NCI-H1105 treated with DMSO at 0.1 percent for 48 hours (cell line): ENCODE data around the gene RPUSD1.

Experiments used
- DNase-seq: peaks from one replicate; lab custom pipeline; 2025; lab: John Stamatoyannopoulos, UW

RPUSD1 gene

DNA sequence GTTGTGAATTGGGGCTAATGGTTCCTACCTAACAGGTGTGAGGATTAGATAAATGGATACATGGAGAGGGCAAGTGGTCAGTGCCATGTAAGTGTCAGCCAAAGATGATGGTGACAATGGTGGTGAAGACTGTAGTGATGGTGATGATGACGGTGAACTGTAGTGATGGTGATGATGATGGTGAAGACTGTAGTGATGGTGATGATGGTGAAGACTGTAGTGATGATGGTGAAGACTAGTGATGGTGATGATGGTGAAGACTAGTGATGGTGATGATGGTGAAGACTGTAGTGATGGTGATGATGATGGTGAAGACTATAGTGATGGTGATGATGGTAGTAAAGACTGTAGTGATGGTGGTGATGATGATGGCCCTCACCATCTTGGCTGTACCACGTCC lies 30.4 kb upstream of the RPUSD1 start:
- no peak for DNase-seq

DNA sequence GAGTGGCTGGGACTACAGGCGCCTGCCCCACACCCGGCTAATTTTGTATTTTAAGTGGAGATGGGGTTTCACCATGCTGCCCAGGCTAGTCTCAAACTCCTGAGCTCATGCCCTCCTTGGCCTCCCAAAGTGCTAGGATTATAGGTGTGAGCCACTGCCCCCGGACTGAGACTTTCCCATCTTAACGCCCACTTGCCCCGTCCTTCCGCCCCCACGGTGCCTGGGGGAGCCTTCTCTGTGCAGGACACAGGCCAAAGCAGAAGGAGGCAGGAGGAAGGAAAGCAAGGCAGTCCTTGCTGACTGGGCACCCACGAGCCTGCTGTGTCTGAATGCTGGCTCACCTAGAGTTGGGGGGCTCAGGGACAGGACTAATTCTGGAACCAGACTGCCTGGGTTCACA lies 30.0 kb upstream of the RPUSD1 start:
- no peak for DNase-seq

DNA sequence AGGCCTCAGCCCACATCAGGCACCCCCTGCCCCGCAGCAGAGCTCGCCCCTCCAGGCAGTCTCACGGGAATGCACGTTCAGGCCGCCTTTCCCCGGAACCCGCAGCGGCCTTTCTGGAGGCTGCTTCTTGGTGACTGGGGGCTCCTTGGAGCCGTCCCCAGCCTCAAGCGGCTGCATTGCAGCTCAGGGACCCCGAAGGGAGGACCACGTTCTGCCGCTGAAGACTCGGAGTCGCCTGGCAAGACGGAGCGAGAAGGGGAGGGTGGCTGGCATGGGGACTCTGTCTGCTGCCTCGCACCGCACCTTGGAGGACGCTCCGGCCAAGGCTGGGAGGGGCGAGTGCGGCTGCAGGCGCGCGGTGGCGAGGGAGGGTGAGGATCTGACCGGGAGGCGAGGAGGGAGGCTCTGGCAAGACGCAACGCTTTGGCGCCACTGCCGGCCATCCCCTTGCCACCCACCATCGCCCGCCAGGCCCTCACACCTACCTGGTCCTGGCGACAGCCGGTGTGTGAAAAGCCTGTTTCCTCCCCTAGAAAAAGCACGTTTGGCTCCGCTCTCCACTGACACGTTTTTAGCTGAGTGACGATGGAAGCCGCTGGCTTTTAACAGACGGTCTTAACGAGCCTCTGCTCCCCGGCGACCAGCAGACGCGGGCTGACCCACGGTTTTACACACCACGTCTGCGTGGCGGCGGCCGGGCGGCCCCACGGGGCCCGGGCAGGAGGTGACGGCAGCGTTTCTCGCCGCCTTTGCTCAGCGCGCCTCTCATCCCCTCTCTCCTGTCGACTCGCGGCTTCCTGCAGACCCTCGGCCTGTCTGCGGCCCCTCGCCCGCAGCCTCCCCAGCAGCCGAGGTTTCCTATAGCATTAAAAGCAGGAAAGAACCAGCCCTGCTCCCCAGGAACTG lies 29.1 kb upstream of the RPUSD1 start:
- no peak for DNase-seq

DNA sequence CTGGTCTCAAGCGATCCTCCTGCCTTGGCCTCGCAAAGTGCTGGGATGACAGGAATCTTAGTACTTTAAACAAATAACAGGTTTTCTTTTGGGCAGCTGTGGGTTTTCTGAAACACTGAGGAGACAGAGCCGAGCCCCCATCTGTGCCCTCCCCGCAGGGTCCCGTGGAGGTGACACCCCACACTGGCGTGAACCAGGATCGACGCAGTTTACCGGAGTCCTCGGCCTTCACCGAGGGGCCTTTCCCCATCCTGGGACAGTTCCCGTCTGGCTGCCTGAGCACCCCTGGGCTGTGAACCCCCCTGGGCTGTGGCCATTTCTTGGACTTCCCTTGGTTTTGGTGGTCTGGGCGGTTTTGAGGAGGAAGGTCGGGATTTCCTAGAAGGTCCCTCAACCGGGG lies 27.7 kb upstream of the RPUSD1 start:
- DNase-seq: no peak

DNA sequence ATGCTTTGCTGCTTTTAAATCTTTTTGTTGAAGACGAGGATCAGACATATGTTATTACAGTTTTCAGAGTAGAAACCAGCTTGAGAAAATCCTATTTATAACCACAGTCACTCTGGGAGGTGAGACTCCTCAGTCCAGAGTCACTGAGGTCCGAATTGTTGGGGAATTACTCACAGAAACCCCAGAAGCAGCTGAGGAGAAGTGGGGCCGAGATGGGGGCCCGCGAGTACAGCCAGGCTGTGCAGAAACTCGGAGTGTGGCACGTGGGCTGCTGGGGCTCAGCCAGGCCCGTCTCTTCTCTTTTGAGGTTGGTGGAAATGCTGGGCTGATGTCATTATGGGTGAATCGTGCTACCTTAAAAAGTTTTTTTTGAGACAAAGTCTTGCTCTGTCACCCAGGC lies 26.8 kb upstream of the RPUSD1 start:
- no peak for DNase-seq

DNA sequence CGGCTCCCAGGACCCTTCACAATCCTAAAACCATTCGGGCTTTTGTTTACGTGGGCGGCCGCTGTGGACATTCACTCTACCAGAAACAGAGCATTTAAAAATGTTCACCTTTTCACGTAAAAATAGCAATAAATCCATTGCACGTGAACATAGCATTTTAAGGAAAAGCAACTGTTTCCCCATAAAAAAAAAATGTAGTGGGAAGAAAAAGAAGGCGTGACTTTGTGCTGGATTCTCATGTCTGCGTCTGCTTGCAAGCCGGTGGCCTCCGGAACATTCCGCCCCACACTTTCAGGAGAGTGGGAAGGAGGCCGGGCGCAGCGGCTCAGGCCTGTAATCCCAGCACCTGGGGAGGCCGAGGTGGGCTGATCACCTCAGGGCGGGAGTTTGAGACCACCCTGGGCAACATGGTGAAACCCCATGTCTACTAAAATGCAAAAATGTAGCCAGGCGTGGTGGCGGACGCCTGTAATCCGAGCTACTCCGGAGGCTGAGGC lies 25.8 kb upstream of the RPUSD1 start:
- no peak for DNase-seq

DNA sequence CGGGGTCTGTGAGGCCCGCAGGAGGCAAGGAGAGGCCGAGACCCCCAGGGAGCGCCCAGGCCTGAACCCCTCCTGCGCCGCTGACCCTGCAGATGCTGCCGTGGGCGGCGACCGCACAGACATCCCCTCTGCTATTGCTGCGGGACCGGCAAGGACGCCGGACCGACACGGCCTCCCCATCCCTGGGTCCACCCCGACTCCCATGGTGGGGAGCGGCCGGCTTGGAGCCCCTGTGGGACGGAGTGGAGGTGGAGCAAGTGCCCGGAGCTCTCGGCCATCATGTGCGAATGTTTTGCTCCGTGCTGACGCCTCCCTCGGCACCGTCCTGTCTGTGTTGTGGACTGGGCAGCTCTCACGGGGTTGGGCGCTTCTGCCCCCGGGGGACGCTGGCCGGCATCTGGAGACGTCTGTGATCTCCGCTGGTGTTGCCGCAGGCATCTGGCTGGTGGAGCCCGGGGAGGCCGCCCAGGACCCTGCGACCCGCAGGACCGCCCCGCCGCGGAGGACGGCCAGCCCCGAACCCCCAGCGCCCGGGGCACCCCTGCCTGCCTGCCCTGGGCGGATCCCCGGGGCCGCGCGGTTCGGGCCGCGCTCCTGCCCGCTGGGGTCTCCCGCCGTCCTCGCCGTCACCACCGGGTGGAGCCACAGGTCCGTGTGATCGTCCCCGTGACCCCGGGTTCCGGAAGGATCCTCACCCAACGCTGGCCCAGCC lies 25.2 kb upstream of the RPUSD1 start:
- no peak for DNase-seq

DNA sequence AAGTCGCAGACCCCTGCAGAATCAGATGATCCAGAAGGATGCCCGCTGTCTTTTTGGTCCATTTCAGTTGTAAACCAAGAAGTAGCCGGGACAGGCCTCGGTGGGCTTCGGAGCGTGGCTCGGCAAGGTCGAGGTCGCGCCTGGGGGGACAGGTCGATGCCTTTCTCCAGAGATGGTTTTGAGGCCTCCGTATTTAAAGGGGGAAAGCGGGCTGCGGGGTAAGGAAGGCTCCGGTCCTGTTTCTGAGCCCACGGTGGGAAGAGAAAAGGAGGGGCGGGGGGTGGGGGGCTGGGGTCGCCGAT lies 19.9 kb upstream of the RPUSD1 start:
- no peak for DNase-seq

DNA sequence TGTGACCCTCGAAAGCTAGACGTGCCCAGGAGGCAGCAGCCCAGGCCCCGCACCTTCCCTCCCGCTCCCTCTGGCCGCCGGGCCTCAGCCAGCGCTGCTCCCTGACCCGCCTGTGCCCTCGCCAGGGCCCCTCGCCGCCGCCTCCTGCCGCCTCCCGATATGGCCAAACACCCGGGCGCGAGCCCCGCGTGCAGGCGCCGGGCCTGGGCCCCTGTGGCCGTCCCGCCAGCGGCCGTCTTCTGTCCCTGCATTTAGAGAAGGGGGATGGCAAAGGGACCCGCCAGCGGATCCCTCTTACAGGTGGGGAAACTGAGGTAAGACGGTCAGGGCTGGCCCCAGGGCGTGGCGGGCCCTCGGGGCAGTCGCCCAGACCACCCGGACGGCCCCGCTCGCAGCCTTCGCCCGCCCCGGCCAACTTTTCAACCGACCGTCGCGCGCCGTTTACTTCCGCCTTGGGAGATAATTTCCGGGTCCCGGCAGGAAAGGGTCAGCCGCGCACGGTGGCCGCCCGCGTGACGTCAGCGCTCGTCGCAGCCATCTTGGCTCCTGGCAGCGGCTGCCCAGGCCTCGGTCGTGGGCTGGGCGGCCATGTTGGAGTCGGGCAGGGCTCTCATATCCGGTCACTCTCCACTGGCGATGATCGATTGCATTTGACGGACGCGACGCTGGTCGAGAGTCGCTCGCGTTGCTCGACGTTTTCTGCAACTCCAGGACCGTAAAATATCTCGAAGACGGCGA lies 19.3 kb upstream of the RPUSD1 start:
- DNase-seq: peak; percentile 76

DNA sequence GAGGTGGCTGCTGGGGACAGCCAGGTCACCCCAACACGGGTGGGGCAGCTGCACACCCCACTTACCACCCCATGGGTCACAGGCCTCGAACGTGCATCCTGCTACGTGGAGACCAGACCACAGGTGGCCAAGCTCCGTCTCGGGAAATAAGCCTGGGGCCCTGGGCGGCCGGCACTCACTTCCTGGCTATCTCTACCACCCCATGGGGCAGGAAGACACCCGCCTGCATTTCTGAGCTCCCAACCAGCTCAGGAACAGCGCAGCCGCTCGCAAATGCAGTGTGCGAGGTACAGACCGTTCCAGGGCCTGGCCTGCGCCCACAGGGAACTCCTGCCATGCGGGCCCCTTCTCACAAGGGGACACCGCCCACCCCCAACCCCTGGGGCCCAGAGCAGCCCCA lies 17.3 kb upstream of the RPUSD1 start:
- DNase-seq: no peak

DNA sequence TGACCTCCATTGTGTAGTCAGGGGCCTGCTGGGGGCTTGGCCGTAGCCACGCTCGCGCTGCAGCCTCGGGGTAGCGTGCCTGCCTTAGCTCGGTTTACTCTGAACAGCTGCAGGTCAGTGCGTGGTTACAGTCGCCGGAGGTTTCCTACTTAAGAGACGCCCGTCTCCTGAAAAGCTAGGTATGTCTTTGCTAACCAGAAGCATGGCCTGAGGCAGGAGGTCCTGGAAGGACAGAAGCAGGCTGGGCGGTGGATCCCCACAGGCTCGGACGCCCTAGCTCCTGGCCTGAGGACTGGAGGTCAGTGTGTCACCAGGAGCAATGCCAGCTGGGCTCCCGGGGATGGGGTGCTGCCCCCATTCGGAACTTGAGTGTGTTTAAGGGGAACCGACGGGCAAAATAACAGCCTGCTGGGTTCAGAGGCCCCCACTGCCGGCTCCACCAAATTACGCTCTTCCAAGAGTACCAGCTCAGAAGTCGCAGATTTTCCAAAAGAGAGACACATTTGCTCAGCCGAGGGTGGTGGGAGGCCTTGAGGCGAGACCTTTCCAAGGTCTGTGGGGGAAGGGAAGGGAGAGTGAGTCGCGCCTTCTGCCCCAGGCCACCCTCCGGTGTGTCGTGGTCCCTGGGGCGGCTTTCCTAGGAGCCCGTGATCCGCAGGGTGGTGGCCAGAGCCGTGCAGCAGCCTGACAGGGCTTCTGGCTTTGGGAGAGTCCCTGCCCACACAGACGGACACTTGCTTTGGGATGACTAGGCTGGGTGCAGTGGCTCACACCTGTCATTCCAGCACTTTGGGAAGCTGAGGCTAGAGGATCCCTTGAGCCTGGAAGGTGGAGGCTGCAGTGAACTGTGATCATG lies 16.2 kb upstream of the RPUSD1 start:
- DNase-seq: no peak

DNA sequence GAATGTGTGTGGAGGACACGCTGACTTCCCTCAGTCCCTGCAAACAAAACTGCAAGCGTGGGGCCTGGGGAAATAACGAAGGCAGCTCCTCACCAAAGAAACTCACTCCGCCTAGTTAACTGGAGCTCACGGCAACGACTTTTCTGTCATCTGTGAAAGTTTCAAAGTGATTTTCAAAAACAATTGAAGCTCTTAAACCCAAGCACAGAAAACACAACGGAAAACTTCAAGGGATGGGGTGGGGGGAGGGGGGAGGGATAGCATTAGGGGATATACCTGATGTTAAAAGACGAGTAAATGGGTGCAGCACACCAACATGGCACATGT lies 15.5 kb upstream of the RPUSD1 start:
- no peak for DNase-seq

DNA sequence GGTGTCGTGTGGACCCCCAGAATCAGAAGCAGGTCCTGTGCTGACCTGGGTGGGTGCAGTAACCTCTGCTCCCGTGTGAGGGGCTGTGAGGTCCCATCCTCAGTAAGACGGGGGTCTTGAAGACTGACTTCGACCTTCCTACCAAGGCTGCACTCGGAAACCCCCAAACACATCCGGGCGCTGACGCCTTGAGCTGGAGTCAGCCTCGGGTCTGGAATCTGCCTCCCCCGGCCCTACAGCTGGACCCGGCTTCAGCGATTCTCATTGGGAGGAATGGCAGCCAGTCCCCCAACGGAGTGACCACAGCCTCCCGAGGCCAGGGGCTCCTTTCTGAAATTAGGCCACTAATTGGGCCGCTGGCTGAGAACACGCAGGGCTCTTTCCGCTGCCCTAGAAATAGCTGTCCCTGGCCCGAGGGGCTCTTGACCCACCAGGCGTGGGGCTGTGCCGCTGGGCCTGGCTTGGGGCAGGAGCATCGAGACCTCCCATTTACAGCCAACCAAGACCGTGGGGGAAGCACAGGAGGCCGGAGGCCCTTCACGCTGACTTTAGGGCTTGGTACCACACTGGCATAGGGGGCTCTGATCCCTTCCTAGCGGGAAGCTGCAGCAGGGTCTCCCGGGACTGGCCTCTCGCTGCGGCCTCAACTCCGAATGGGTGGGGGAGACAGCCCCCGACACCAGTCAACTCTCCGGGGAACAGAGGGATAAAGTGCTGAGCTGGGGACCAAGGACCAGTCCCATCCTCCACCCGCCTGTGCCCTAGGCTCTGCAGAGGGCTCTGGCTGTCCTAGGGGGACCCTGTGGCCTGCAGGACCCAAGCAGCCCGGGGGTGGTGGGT lies 15.0 kb upstream of the RPUSD1 start:
- no peak for DNase-seq

DNA sequence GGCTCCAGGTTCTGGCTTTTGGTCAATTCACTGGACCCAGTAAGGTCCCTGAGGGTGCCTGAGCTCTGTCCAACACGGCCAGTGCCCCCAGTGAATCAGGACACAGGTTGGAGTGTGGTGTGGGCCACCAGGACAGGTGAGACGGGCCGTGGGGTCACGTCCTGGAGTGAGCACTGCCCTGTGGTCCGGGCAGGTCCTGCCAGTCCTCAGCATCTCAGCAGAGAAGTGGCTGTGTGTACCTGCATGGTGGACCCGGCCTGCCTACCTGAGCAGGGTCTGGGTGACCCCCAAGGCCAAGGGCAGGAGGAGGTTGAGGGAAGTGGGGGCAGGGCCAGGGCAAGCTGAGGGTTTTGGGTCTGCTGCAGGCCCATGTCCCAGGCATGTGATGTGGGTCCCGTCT lies 14.3 kb upstream of the RPUSD1 start:
- no peak for DNase-seq

DNA sequence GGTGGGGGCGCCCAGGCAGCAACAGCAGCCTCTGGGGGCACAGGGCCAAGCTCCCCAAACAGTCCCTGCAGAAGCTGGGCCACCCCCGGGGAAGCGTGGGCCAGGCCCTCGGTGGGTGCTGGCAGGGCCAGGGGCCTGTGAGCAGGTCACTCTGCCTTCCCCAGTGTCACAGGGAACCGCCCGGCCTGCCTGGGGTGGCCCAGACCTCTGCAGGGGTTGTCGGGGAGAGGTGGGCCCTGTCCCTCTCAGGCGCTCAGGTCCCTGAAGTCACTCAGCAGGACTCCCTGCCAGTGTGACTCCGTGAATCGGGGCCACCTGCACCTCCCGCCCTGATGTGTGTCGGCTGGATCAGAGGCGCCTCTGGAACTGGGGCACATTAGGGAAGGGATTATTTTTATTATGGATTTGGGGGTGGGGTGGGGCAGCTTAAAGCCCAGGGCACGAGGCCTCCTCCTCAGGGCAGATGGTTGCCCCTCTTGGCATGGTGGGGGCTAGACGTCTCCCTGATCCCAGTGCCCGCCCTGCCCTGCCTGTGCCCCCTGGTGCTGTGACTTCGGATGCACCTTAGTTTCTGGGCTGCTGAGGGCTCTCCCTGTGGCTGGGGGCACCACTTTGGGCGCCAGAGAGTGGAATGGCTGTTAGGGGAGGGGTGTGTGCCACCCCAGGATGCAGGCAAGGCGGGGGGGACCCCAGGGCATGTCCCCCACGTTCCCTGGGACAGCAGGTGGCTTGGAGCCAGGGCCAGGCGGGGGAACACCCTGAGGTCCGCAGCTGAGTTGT lies 13.6 kb upstream of the RPUSD1 start:
- DNase-seq: no peak

DNA sequence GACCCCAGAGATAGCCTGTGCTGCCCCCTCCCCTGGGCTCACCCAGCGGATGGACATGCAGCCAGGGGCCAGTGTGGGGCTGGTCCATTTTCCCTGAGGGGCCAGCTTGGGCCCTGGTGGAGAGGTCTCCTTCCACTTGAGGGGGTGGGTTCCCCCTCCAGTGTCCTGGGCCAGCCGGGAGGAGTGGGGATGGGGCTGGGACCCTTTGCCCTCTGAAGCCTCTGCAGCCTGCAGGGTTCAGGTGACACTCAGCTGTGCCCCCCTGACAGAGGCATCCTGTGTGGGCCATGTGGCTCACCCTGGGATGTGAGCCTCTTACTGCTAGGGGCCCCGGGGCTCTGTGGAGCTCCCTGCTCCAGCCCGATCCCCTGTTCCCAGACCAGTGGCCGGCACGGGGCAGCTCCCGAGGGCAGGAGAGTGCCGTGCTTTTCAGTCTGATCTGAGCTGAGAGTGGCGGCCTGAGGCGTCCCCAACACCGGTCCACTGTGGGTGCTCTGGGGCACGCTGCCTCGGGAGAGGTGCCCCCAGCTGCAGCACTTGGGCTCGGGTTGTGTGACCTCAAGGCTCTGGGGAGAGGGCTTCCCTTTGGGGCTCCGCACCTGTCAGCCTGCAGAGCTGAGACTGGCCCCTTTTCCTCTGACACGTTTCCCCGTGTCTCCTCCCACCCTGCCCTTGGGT lies 12.8 kb upstream of the RPUSD1 start:
- DNase-seq: no peak

DNA sequence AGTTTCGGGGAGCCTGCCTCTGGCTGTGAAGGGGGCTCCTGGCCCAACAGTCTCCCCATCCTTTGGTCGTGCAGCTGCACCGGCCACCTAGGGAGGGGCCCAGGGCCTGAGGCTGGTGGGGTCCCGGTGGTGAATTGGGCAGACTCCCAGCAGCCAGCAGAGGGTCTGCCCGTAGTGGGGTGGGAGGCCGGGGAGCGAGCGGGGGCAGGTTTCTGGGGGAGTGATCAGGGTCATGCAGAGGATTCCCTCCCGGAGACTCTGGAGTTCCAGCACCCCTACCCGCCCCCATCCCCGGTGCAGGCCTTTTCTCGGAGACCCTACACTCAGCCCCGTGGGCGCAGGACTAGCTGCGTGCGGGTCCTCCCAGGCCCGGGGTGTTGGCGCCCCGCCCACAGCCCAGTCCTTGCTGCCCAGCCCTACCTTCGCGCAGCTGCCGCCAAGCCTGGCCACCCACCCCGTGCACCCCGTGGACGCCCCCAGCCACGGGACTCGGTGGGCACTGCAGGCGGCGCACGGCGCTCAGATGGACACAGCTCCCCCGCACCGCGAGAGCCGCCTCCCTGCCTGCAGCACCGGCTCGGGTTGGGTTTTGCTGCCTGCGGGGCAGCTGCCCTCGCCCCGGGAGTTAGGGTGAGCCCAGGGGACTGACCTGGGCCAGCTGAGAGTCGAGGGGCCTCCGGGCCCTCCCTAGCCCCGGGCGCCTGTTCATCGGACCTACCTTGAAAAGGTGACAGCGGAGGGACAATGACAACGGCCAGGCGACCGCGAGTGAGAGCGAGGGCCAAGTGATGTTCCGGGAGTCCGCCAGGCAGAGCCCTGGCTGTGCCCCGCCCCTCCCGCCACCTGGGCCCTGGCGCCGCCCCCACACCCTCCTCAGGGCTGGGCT lies 12.0 kb upstream of the RPUSD1 start, which contains the start of gene GNG13:
TSS of gene GNG13 (minus strand) at position 787 of the 886 bp plus-strand sequence. CDS start 1,657 bp downstream, outside the sequence.
- peak; percentile 2 for DNase-seq

DNA sequence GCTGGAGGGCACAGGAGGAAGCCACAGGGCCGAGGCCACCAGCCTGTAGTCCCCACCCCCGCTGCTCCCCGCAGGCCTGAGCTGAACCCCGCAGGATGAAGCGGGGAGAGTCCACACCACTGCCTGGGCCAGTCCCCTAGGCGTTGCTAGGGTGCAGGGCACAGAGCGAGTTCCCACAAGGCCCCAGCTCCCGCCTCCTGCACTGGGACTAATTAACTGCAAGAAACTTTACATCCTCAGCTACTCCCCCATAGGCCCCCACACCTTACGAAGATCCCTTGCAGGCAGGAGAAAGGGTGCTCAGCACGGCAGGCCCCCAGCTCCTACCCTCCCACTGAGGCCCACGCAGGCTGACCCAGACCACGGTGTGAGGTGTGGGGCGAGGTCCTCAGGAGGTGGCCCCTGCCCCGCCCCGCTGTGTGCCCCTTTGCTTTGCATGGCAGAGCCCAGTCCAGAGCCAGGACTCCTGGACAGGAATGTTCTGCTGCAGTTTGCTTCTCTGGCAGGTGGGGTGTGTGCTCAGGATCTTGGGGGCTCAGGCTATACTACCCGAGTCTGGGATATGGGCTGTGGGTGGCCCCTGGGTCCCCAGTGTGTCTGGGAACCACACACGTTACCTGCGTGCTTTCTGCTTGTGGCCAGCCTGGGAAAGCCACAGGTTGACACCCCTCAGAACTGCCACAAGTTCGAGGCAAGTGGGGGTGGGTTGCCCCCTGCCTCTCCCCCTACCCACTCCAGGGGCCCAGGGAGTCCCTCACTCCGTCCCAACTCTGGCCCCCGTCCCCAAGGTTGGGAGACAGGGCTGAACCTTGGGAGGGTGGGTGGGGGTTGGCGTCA lies 11.1 kb upstream of the RPUSD1 start:
- DNase-seq: no peak
